LoVo (cell line): ENCODE results near the gene PLGRKT.
"Not testable (repeated sequence)": the region's sequence is repeated elsewhere in the genome, so short reads cannot be mapped to it uniquely, and the experiment has no call there.

Source experiments
- DNase-seq: peaks from one replicate; pipeline ENCODE4 v3.0.0-alpha.2; 2016; ENCODE audit warnings: low spot score

The PLGRKT gene

DNA sequence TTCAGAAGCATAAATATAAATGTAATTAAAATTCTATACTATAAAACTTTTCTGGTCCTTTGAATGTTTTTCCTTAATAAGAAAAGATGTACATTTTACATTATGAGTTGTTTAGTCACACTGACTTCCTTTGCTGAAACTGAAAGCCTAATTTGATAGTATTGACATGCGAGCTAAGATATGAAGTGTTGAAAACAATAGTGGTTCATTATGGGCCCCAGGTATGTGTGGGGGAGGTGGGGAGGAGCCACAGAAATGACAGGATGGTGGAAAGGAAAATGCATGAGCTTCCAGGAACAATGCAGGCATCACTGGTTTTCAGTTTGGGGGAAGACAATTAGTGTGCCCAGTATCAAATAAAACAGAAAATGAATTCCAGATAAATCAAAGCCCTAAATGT is 62.6 kb downstream of the PLGRKT start:
- no peak for DNase-seq

DNA sequence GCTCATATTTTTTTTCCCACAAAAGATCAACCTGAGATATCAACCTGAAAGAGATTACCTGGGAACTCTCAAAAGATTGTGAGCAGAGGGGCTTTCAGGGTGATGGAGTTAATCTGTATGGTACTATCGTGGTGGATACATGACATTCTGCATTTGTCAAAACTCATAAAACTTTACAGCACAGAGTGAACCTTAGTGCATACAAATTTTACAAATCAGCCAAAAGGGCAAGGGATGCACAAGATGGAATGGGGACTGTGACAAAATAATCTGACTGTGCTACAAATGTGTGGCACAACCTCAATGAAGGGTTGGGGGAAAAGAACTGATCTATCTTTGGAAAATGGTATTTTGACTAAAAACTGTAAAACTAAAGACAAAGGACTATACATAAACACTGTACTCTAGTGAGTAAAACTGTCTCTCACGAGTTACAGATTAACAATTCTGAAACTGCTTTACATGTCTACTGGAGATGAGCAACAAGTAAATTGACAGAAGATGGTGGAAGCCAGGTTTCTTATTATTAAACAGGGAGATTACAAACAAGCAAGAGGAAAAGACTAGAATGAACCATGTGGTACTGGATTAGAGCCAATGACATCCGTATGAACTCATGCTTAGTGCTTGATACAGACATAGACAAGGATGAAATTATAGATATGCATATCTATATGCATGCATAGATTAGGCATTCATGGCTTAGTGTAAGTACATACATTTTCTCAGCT is 73.3 kb downstream of the PLGRKT start:
- no peak for DNase-seq

GRCh38 chr9:5361326-5362010 is 76.3 kb downstream of the PLGRKT start:
- no peak for DNase-seq

DNA sequence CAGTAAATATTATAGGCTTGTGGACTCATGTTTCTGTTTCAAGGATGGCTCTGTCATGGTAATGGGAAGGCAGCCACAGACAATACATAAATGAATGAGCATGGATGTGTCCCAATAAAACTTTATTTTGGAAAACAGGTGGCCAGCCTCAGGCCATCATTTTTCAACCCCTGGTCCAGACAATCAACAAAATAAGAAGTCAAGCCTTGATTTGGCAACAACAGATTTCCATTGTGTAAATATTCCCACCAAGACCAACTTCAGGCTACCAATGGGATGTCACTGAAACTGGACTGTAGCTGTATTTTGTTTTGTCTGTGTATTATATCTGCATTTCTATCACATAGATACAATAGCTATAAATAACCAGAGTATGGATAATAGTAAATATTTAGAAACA is 77.4 kb downstream of the PLGRKT start:
- DNase-seq = no peak

DNA sequence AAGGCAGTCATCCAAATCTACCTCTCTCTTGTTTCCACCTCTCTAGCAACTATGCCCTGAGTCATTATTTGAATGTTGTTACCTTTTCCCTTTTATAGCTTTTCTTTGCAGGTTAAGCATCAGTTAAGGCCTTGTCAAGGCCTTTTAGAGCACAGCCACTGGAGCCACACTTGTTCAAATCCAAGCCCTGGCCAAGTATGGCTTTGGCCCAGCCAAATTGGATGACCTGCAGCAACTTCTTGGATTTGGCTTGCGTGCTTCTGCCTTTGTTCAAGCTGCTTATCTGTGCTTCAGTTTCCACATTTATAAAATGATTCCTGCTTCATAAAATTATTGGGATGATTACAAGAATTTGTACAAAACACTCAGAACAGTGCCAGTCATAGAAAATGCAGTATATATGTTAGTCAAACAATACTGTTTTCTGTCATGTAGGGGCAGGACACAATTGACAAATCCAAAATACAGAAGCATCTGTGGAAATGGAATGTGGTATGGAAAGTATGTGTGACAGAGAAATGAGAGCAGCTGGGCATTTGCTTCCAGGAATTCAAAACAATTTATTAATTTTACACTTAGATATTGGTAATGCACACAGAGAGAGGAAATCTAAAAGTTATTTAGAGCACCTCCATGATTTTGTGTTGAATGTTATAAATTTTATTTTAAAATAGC is 80.2 kb downstream of the PLGRKT start:
- no peak for DNase-seq

DNA sequence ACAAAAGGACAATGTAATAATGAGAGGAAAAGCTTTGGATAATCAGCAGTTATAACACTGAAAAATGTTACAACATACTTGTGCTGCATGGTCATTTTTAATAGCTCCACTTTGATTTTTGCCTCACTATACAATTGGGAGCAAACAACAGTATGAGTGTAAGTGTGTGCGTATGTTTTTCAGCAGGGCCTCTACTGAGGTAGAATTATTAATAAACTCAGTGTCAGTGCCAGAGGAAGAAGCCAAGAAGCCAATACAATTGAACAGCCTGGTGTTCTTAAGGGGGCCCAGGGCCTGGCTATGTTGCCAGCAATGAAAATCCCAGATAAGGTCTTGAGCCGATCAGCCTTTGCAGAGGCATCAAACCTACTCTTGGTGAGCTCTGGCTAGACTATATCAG is 81.9 kb downstream of the PLGRKT start:
- DNase-seq = no peak

DNA sequence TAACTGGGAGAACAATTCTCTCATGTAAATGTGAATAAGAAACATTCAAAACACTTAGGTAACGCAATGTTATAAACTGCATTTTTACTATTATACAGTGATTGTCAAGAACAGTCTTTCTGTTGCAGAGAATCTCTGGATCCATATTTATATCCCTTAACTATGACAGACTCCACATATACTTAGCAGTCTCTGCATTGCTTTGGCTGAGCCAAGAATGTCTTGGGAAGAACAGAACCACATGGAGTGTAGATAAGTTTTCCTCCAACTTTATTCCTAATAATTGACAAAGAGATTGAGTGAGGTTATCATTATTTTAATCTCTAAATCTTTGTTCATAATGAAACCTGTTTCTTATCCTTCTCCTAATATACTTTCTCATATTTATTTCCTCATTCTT is 82.5 kb downstream of the PLGRKT start:
- DNase-seq = no peak

DNA sequence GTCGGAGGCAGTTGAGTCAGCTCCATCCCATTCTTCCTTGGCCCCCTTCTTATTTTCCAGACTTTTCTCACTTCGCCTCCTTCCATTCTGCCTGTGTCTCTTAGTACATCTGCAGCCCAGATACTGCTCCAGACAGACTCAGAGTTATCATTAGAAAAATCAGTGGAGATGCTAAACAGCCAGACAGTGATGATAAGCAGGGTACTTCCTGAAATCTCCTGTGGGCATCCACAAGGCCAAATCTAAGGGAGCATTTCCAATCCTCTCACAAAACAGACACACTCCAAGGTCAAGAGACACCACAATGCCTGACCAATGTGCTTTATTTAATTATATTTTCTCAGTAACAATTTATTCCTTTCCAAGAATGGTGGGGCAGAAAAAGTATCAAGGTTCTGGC is 83.5 kb downstream of the PLGRKT start:
- no peak for DNase-seq

DNA sequence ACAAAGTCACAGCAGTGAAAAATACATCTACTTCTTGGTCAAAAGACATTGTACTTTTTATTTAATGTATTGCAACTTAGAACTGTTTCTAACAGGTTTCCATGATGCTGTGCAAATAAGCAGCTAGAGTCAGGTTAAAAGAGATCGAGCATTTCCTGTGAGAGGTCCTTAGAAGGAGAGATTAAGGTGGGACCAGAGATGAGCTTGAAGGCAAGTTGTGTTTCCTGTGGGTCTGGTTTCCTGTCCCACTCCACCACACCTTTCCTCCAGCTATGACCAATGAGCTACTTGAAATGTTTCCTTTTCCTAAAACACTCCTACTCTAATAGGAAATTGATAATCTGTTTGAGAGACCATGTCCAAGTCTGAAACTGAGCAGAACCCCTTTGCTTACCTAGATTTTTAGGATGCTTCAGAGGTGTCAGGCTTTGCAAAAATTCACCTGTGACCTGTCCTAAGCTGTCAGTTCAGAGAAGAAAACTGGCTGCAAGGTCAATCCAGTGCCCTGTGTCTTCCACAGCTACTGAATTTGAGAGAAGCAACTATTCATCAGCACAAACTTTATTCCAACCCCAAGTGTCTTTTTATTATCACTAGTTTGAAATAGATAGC is 85.0 kb downstream of the PLGRKT start:
- no peak for DNase-seq

GRCh38 chr9:5338992-5339981 is 98.4 kb downstream of the PLGRKT start, which contains the start of gene RLN1:
Gene RLN1, minus strand, starts transcription at chr9:5339876. Its CDS starts 130 bp downstream, at chr9:5339746.
- not testable (repeated sequence) for DNase-seq

DNA sequence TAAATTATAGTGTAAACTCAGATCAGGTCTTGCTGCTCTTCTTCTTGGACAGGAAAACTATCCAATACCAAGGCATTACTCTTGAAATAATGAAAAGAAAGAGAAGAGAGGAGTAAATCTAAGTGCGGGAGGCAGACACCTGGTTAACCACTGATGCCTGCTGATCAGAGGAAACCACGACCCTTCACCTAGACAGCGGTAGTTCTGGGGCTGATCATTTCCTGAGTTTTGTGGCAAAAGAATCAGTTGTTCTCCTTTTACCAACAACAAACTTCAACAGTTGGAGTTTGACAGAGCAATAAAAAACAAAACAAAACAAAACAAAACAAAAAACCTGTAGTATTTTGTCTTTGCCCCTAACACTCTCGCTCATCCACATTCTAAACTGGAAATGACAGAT is 101.0 kb downstream of the PLGRKT start:
- no peak for DNase-seq

DNA sequence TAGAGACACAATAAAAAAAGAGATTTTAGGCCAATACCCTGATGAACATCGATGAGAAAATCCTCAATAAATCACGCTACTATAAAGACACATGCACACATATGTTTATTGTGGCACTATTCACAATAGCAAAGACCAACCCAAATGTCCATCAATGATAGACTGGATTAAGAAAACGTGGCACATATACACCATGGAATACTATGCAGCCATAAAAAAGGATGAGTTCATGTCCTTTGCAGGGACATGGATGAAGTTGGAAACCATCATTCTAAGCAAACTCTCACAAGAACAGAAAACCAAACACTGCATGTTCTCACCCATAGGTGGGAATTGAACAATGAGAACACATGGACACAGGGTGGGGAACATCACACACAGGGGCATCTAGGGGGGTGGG is 106.4 kb downstream of the PLGRKT start:
- DNase-seq = not testable (repeated sequence)

GRCh38 chr9:5326893-5327548 is 110.7 kb downstream of the PLGRKT start:
- DNase-seq = no peak

GRCh38 chr9:5326187-5326586 is 111.5 kb downstream of the PLGRKT start:
- DNase-seq = no peak

GRCh38 chr9:5321601-5322000 is 116.1 kb downstream of the PLGRKT start:
- not testable (repeated sequence) for DNase-seq

- DNase-seq = no peak
These were observed 116.7 kb downstream of the PLGRKT start for GRCh38 chr9:5321058-5321457.

DNA sequence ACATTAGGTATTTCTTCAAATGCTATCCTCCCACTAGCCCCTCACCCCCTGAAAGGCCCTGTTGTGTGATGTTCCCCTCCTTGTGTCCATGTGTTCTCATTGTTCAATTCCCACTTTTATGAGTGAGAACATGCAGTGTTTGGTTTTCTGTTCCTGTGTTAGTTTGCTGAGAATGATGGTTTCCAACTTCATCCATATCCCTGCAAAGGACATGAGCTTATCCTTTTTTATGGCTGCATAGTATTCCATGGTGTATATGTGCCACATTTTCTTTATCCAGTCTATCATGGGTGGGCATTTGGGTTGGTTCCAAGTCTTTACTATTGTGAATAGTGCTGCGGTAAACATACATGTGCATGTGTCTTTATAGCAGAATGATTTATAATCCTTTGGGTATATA is 121.3 kb downstream of the PLGRKT start:
- DNase-seq = not testable (repeated sequence)

- DNase-seq = no peak
These were observed 122.4 kb downstream of the PLGRKT start for GRCh38 chr9:5315187-5315923.

DNA sequence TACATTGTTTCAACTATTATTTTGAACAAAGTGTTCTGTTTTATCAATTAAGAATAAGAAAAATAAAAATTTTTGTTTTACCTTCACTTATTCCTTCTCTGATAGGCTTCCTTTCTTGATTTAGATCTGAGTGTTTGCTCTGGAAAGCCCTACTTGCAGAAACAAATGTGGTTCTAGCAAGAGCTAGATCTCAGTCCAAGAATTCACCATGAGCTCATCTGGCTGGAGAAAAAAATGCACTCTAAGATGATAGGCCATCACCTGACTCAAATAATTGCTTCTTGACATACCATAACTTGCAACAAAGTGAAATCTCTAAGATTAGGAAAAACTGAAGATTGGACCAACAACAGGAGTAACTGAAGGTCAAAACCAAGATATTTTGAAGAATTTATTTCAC is 126.9 kb downstream of the PLGRKT start:
- no peak for DNase-seq
